Measurements from ENCODE around the gene RAP2C. TPM values are rescaled to one million over a fixed set of nuclear protein-coding genes. Genes with fewer than 3 reads are reported as not detected.

RAP2C gene
- total RNA-seq, 2 donors from 2014 or later: 18.6 to 27.3 TPM

DNA sequence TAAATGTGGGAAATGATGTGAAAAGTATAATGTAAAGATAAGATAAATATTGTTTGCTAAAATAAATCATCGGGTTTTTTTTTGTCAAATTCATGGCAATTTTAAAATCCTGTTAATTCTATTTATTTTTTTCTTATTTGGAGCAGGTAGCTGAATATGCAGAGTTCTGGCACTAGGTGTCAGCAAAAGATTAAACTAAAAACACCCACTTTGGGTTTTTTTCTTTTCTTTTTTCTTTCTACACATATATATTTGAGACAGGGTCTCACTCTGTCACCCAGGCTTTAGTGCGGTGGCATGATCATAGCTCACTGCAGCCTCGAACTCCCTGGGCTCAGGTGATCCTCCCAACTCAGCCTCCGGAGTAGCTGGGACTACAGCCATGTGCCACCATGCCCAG lies 6.9 kb upstream of the RAP2C start:
- TF ChIP-seq, protein P1, sequence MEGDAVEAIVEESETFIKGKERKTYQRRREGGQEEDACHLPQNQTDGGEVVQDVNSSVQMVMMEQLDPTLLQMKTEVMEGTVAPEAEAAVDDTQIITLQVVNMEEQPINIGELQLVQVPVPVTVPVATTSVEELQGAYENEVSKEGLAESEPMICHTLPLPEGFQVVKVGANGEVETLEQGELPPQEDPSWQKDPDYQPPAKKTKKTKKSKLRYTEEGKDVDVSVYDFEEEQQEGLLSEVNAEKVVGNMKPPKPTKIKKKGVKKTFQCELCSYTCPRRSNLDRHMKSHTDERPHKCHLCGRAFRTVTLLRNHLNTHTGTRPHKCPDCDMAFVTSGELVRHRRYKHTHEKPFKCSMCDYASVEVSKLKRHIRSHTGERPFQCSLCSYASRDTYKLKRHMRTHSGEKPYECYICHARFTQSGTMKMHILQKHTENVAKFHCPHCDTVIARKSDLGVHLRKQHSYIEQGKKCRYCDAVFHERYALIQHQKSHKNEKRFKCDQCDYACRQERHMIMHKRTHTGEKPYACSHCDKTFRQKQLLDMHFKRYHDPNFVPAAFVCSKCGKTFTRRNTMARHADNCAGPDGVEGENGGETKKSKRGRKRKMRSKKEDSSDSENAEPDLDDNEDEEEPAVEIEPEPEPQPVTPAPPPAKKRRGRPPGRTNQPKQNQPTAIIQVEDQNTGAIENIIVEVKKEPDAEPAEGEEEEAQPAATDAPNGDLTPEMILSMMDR (IDR thresholded peaks at IDR 0.05): peak; percentile 13
- no peaks in the 10 kb centered on the region for H3K9me3 ChIP-seq
- H3K4me3 ChIP-seq: no peak overlapping the region
- no peak for DNase-seq
- no peaks in the 10 kb centered on the region for H3K4me1 ChIP-seq
- no peak overlapping the region for H3K9ac ChIP-seq (ENCODE audit: low read depth in 2 of 2, low read length in 2 of 2)
- H3K27ac ChIP-seq: no peak overlapping the region
- intact Hi-C loops (cut with DNase I): loop anchor here (5.0 to 10.0 kb wide), 2 partner anchors 141 to 386 kb away; no protein-coding TSS in a partner anchor
- H3K36me3 ChIP-seq: no peaks in the 10 kb centered on the region
- no peaks in the 10 kb centered on the region for H3K27me3 ChIP-seq

DNA sequence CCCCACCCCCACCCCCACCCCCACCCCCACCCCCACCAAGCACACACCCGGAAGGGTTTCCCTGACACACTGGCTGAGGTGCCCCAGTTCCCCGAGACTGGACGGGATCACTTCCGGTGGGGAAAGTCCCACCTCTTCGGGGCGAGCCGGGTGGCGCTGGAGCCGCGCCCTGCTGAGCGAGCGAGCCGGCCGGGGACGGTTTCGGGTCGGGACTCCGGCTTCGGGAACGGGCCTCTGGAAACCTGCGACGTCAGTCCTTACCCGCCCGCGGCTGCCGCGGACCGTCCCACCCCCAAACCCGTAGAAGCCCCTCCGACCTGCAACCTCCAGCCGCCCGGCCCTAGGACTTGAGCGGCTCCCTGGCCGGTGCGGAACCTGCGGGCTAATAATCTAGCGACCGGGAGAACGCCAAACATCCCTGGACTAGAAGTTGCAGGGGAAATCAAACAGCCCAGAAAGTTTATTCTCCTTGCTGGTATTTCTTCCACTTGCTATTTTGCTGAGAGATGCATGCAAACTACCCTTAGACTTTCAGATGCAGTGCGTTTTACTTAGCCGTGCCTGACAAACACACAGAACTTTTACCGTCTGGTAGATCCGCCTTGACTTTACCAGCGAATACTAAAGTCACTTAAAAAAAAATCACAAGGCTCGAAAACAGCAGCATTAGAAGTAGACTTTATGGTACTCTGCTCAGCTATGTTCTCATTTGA lies 991 bp downstream of the RAP2C start:
- DNase-seq: peak; percentile 83
- Histone ChIP-seq H3K27me3 (no peaks in the 10 kb centered on the region), H3K4me1 (no peaks in the 10 kb centered on the region), H3K9ac (ENCODE audit: low read depth in 2 of 2, low read length in 2 of 2) (peak overlapping the region; percentile 32 to 81), H3K9me3 (no peaks in the 10 kb centered on the region), H3K4me3 (peak overlapping the region; percentile 39), H3K36me3 (no peaks in the 10 kb centered on the region), H3K27ac (peak overlapping the region; percentile 73)
- TF ChIP-seq, protein P1 (IDR thresholded peaks at IDR 0.05): no peak
- intact Hi-C loops (cut with DNase I): no loop called here

DNA sequence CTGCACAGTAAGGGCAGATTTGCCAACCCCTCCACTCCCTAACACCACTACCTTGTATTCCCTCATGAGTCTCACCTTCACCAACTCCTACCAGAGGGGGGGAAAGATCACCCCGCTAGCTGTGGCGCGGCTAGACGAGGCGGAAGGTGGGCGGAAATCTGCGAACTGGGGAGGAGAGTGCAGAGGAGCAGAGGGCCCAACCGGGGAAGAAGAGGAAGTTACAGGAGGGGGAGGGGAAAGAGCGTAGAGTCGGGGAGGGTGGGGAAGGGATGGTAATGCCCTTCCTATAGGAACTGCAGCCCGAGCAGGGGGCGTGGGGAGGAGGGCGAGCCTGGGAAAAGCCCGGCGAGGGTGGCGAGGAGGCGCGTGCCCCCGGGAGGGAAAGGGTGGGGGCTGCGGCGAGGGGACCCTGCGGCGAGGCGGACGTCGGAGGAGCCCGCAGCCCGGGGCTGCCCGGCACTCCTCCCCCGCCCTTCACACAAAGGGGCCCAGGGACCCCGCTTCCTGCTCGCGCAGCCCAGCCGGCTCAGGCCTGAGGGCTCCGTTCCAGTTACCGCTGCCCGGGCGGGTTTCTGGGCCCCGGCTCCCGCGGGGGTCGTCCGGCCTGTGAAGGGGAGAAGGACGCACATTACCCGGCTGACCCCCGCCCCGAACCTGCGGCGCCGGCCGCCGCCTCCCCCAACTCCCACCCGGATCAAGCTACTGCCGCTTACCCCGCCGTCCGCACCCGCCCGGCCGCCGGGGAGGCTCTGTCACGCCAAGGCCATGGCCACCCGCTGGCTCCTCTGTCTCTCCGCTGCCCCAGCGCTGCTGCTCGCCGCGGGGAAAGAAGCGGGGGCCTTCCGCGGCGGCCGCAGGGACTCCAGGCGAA lies 1.8 kb downstream of the RAP2C start:
- peak overlapping the region; percentile 60 for H3K4me3 ChIP-seq
- H3K36me3 ChIP-seq: no peaks in the 10 kb centered on the region
- TF ChIP-seq, protein P1 (IDR thresholded peaks at IDR 0.05): no peak
- peak overlapping the region; percentile 95 for H3K27ac ChIP-seq
- no peaks in the 10 kb centered on the region for H3K27me3 ChIP-seq
- intact Hi-C loops (cut with DNase I): no loop called here
- no peaks in the 10 kb centered on the region for H3K9me3 ChIP-seq
- peak; percentile 79 for DNase-seq
- H3K9ac ChIP-seq (ENCODE audit: low read depth in 2 of 2, low read length in 2 of 2): peak overlapping the region; percentile 75 to 84
- no peaks in the 10 kb centered on the region for H3K4me1 ChIP-seq

DNA sequence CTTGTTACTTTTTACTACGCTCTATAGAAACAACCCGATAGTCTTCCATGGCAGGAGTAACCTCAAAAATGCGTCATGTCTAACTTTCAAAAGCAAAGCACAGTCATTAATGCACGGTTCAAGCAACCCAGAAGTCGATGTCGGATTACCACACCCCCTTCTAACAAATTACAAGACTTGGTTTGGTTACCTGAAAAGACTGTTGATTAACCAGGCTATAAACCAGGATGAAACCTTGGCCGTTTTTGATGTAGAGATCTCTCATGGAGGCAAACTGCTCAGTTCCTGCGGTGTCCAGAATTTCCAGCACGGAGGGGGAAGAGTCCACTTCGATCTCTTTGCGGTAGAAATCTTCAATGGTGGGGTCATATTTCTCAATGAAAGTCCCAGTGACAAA lies 2.4 kb downstream of the RAP2C start:
- TF ChIP-seq, protein P1 (IDR thresholded peaks at IDR 0.05): no peak
- H3K36me3 ChIP-seq: no peaks in the 10 kb centered on the region
- intact Hi-C loops (cut with DNase I): no loop called here
- no peak for DNase-seq
- H3K27me3 ChIP-seq: no peaks in the 10 kb centered on the region
- peak overlapping the region; percentile 95 for H3K27ac ChIP-seq
- H3K9ac ChIP-seq (ENCODE audit: low read depth in 2 of 2, low read length in 2 of 2): peak overlapping the region; percentile 75 to 84
- no peaks in the 10 kb centered on the region for H3K4me1 ChIP-seq
- peak overlapping the region; percentile 60 for H3K4me3 ChIP-seq
- no peaks in the 10 kb centered on the region for H3K9me3 ChIP-seq

DNA sequence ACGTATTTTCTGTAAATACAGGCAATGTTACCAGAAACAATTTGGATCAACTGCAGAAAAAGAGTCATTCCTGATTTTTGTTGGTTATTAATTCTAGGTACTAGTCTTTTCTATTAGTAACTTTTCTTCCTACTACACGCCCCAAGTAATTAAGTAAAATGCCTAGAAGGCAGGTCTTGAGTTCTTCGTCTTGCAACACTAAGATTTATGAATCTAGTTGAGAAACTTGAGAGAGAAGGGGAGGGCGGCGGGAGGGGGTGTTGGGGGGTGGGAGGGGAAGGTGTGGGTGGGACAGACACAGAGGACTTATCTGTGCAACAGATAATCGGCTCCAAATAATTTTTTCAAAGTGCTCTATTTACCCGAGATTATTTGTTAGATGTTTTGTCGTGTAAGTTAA lies 3.0 kb downstream of the RAP2C start:
- H3K9ac ChIP-seq (ENCODE audit: low read depth in 2 of 2, low read length in 2 of 2): no peak overlapping the region
- TF ChIP-seq, protein P1 (IDR thresholded peaks at IDR 0.05): no peak
- H3K4me1 ChIP-seq: no peaks in the 10 kb centered on the region
- no peak for DNase-seq
- no peaks in the 10 kb centered on the region for H3K9me3 ChIP-seq
- no peaks in the 10 kb centered on the region for H3K36me3 ChIP-seq
- intact Hi-C loops (cut with DNase I): no loop called here
- H3K27me3 ChIP-seq: no peaks in the 10 kb centered on the region
- no peak overlapping the region for H3K27ac ChIP-seq
- peak overlapping the region; percentile 60 for H3K4me3 ChIP-seq

Data from colonic mucosa (tissue), 4 donors.